ACC112 (cell line): ENCODE measurements around the gene EMILIN1.

ENCODE experiments used
- H2AFZ ChIP-seq: fragments of 200-600 bp; sonication (generic); one replicate; pipeline ENCODE4 v1.6.0; 2017; ENCODE audit warnings: antibody characterized with exemption, low read length; ENCODE audit not compliant: unreplicated experiment
- H3K27ac ChIP-seq: fragments of 200-600 bp; sonication (generic); 2 replicates; pipeline ENCODE4 v1.5.1; 2014; ENCODE audit warnings: low read depth, mild to moderate bottlenecking, antibody characterized with exemption, low read length, moderate library complexity
- H3K27me3 ChIP-seq: fragments of 200-600 bp; sonication (generic); 2 replicates; pipeline ENCODE4 v1.6.1; 2014; ENCODE audit warnings: mild to moderate bottlenecking, antibody characterized with exemption, low read length, moderate library complexity, mixed read lengths; ENCODE audit not compliant: insufficient read depth
- H3K36me3 ChIP-seq: fragments of 200-600 bp; sonication (generic); 2 replicates; pipeline ENCODE4 v1.6.1; 2016; ENCODE audit warnings: mild to moderate bottlenecking, antibody characterized with exemption, low read length, moderate library complexity, mixed read lengths; ENCODE audit not compliant: insufficient read depth
- H3K4me1 ChIP-seq: fragments of 200-600 bp; sonication (generic); one replicate; pipeline ENCODE4 v1.6.1; 2016; ENCODE audit warnings: low read length, mixed read lengths; ENCODE audit not compliant: insufficient read depth, unreplicated experiment, control insufficient read depth
- H3K4me3 ChIP-seq: fragments of 200-600 bp; sonication (generic); 2 replicates; pipeline ENCODE4 v1.5.1; 2014; ENCODE audit warnings: mild to moderate bottlenecking, low read depth, low read length
- H3K79me2 ChIP-seq: fragments of 200-600 bp; sonication (generic); one replicate; pipeline ENCODE4 v1.6.0; 2016; ENCODE audit warnings: low read length; ENCODE audit not compliant: control insufficient read depth, unreplicated experiment, insufficient read depth

The EMILIN1 gene

DNA sequence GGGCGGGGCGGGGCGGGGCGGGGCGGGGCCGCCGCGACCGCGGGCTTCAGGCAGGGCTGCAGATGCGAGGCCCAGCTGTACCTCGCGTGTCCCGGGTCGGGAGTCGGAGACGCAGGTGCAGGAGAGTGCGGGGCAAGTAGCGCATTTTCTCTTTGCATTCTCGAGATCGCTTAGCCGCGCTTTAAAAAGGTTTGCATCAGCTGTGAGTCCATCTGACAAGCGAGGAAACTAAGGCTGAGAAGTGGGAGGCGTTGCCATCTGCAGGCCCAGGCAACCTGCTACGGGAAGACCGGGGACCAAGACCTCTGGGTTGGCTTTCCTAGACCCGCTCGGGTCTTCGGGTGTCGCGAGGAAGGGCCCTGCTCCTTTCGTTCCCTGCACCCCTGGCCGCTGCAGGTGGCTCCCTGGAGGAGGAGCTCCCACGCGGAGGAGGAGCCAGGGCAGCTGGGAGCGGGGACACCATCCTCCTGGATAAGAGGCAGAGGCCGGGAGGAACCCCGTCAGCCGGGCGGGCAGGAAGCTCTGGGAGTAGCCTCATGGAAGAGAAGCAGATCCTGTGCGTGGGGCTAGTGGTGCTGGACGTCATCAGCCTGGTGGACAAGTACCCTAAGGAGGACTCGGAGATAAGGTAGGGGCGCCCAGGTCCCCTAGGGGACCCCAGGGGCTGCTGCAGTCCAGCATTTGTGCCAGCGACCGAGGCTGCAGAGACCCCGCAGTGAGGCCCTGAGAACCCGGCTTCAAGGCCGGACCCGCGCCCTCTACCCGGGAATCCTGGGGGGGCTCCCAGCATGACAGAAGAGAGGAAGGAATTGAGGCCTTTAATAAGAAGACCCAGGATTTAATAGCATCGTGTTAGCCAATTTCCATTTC is 8.5 kb downstream of the EMILIN1 start, which contains the start of gene KHK:
KHK (plus strand) TSS at position 49 of the 870 bp plus-strand sequence; CDS start at position 537, 488 bp downstream.
- peaks cover 3% of the 10 kb centered on the region for H3K79me2 ChIP-seq
- no peaks in the 10 kb centered on the region for H3K36me3 ChIP-seq
- 0 out of 2 replicates have a peak within 1 kb of the TSS, but pooled peaks have one; percentile 39 for H3K27ac ChIP-seq
- peak within 1 kb of the TSS; percentile 94 for H3K4me3 ChIP-seq
- no peaks in the 10 kb centered on the region for H3K27me3 ChIP-seq
- peak within 1 kb of the TSS; percentile 90 for H2AFZ ChIP-seq
- peaks cover under 1% of the 10 kb centered on the region for H3K4me1 ChIP-seq

- Histone ChIP-seq H3K27me3 (no peaks in the 10 kb centered on the region), H3K4me1 (no peaks in the 10 kb centered on the region), H3K27ac (no peak overlapping the region), H2AFZ (no peak overlapping the region), H3K79me2 (no peaks in the 10 kb centered on the region), H3K4me3 (no peak overlapping the region), H3K36me3 (no peaks in the 10 kb centered on the region)
These were observed 9.5 kb downstream of the EMILIN1 start for GRCh38 chr2:27087823-27088410.

GRCh38 chr2:27088634-27089033 is 10.2 kb downstream of the EMILIN1 start:
- no peaks in the 10 kb centered on the region for H3K36me3 ChIP-seq
- no peaks in the 10 kb centered on the region for H3K4me1 ChIP-seq
- H3K79me2 ChIP-seq: no peaks in the 10 kb centered on the region
- H3K27me3 ChIP-seq: no peaks in the 10 kb centered on the region
- H2AFZ ChIP-seq: no peak overlapping the region
- H3K4me3 ChIP-seq: no peak overlapping the region
- no peak overlapping the region for H3K27ac ChIP-seq

DNA sequence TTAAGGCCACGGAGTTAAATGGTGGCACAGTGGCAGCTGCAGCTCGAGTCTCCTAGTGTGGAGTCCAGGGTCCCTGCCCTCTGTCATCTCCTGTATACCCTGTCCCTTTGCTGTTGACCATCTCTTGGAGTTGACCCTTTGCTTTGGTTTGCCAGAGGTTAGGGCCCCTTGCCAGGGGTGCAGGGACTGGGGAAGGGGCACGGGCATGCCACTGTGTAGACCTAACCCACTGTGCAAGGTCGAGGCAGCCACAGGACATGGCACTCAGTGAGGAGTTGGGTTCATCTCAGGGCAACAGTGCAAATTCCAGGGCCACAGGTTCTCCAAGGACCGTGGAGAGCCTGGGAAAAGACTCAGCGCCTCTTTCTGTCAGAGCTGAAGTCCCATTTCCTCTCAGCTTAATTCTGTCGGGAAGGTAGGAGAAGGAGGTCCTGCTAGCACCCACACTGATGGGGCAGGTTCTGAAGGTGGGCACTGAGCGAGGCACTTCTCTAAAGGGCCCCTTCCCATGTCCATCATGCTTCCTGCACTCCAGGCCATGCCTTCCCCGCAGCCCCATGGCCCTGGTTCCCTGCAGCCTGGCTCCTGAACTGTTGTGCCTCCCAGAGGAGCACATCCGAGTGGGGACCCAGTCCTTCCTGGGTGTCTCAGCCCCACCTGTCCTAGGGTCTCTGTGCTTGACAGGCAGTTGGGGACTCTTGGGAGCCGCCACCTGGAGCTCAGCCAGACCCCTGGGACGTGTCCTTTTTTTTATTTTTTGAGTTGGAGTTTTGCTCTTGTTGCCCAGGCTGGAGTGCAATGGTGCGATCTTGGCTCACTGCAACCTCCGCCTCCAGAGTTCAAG is 10.9 kb downstream of the EMILIN1 start:
- H3K4me3 ChIP-seq: no peak overlapping the region
- H3K4me1 ChIP-seq: no peaks in the 10 kb centered on the region
- no peak overlapping the region for H2AFZ ChIP-seq
- H3K27me3 ChIP-seq: no peaks in the 10 kb centered on the region
- H3K27ac ChIP-seq: no peak overlapping the region
- no peaks in the 10 kb centered on the region for H3K79me2 ChIP-seq
- H3K36me3 ChIP-seq: no peaks in the 10 kb centered on the region

DNA sequence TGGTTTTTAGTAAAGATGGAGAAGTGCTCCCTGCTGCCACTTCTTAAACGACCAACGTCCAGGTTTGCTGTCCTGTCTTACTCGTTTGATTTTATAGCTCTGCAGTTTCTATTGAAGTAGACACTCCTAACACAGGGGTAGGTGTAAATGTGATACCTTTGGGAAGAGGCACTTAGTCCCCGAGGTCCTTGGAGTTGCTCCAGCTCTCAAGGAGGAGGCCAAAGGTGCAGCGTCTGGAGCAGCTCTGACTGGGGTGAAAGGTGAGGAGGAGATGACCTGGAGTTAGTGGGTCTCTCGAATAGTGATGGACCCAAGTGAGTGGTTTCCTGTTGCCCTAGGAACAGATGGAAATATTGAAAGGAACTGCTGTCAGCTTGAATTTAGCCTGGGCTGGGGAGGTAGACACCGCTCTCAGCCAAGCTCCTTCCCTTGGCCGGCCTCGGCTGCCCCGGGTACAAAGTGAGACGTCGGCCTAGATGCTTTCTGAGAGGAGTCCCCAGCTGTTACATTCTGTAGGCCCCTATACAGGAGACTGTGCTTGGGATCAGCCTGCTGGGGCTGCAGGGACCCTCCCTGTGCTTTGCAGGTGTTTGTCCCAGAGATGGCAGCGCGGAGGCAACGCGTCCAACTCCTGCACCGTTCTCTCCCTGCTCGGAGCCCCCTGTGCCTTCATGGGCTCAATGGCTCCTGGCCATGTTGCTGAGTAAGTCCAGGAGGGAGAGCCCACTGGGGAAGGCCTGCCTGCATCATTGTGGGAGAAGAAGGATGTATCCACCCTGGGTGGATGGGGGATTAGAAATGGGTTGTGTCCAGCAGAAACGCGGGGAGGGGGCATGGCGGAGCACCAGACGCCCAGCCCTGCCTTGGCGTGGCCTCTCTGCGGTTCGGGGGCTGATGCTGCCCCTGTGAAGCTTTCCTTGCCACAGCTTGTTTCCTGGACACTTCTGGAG is 13.6 kb downstream of the EMILIN1 start:
- H3K36me3 ChIP-seq: no peaks in the 10 kb centered on the region

DNA sequence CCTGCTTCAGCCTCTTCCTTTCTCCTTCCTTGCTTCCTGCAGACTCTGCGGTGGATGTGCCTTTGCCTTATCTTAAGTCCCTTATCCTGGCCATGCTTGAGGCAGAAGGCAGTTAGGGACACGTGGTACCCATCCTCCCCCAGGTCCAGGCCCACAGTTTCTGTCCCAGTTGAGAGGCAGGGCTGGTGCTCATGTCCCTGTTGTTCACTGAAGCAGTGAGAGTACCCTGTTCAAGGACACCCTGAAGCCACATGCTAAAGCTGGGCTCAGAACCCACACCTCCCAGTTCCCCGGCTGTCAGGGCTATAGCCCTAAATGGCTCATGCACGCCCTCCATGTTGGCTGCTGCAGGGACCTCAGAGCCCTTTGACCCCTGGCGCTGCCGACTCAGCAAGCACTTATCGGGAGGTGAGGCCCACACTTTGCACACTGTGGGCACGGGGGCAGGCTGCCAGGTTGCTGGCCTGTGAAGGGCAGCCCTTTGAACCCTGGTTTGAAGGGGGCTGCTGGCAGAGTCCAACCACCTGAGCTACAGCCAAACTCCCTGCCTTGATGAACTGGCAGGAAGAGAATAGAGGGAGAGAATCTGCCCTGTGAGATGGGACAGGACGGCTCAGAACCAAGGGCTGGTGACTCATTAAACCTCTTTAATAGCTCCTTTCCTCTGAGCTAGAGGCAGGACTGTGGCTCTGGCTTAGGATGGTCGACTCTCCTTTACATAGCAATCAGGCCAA is 14.4 kb downstream of the EMILIN1 start:
- no peak overlapping the region for H3K27ac ChIP-seq
- peaks cover 7% of the 10 kb centered on the region for H3K4me1 ChIP-seq
- no peaks in the 10 kb centered on the region for H3K79me2 ChIP-seq
- no peak overlapping the region for H3K4me3 ChIP-seq
- H2AFZ ChIP-seq: no peak overlapping the region
- H3K36me3 ChIP-seq: no peaks in the 10 kb centered on the region
- H3K27me3 ChIP-seq: no peaks in the 10 kb centered on the region

More for the DNA sequence above, 13.6 kb downstream of the EMILIN1 start:
- Histone ChIP-seq H2AFZ (no peak overlapping the region), H3K4me3 (no peak overlapping the region), H3K4me1 (peaks cover 7% of the 10 kb centered on the region), H3K79me2 (no peaks in the 10 kb centered on the region), H3K27ac (no peak overlapping the region), H3K27me3 (no peaks in the 10 kb centered on the region)

GRCh38 chr2:27093430-27094352 is 15.3 kb downstream of the EMILIN1 start:
- Histone ChIP-seq H3K79me2 (no peaks in the 10 kb centered on the region), H3K36me3 (no peaks in the 10 kb centered on the region), H3K4me3 (no peak overlapping the region), H3K4me1 (peaks cover 7% of the 10 kb centered on the region), H2AFZ (no peak overlapping the region), H3K27me3 (no peaks in the 10 kb centered on the region), H3K27ac (no peak overlapping the region)

DNA sequence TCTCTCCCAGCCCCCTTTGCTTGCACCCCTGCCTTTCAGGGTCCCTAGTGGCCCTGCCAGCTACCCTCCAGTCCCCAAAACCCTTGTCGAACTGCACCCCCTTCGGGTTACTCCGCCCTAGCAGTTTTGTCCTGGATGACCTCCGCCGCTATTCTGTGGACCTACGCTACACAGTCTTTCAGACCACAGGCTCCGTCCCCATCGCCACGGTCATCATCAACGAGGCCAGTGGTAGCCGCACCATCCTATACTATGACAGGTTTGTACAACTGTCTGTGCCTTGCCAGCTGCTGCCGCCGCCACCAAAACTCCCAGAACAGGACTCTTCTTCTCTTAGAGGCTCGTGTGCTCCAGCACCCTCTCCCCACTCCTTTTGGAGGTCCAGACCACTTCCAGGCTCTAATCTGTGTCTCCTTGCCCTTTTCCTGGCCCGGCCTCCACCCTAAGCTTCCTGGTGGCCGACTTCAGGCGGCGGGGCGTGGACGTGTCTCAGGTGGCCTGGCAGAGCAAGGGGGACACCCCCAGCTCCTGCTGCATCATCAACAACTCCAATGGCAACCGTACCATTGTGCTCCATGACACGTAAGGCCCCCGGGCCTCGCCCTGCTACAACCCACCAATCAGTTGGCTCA is 16.1 kb downstream of the EMILIN1 start:
- H2AFZ ChIP-seq: no peak overlapping the region
- no peaks in the 10 kb centered on the region for H3K27me3 ChIP-seq
- H3K79me2 ChIP-seq: no peaks in the 10 kb centered on the region
- no peaks in the 10 kb centered on the region for H3K36me3 ChIP-seq
- peaks cover 7% of the 10 kb centered on the region for H3K4me1 ChIP-seq
- H3K4me3 ChIP-seq: no peak overlapping the region
- no peak overlapping the region for H3K27ac ChIP-seq
